MM.1S (cell line): Measurements from ENCODE around the gene SEL1L3.

Experiments
- EZH2 ChIP-seq: fragments of 300-600 bp; sonication (generic); optimal IDR thresholded peaks from 2 replicates; pipeline ENCODE3; 2017; ENCODE audit warnings: low read depth, mild to moderate bottlenecking, antibody characterized with exemption, low read length, mixed read lengths
- EZH2phosphoT487 ChIP-seq: fragments of 300-600 bp; sonication (generic); IDR thresholded peaks from 2 replicates; pipeline ENCODE4 v1.6.1; 2018; ENCODE audit warnings: antibody characterized with exemption, low read length
- TF ChIP-seq, protein P1 (sequence below): fragments of 300-600 bp; sonication (generic); IDR thresholded peaks from 2 replicates; pipeline ENCODE4 v1.5.1; 2016; ENCODE audit warnings: antibody characterized with exemption, low read length, mixed read lengths

GRCh38 chr4:25844961-25845712 is 17.7 kb downstream of the SEL1L3 start:
- TF ChIP-seq, protein P1, sequence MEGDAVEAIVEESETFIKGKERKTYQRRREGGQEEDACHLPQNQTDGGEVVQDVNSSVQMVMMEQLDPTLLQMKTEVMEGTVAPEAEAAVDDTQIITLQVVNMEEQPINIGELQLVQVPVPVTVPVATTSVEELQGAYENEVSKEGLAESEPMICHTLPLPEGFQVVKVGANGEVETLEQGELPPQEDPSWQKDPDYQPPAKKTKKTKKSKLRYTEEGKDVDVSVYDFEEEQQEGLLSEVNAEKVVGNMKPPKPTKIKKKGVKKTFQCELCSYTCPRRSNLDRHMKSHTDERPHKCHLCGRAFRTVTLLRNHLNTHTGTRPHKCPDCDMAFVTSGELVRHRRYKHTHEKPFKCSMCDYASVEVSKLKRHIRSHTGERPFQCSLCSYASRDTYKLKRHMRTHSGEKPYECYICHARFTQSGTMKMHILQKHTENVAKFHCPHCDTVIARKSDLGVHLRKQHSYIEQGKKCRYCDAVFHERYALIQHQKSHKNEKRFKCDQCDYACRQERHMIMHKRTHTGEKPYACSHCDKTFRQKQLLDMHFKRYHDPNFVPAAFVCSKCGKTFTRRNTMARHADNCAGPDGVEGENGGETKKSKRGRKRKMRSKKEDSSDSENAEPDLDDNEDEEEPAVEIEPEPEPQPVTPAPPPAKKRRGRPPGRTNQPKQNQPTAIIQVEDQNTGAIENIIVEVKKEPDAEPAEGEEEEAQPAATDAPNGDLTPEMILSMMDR = no peak
- TF ChIP-seq EZH2 = no peak
- TF ChIP-seq EZH2phosphoT487 = no peak
